Mucosa of descending colon (tissue), 3 donors: ENCODE measurements around the gene AKT3. TPM values are rescaled to one million over a fixed set of nuclear protein-coding genes. Genes with fewer than 3 reads are reported as not detected.
"Not testable (repeated sequence)": the region's sequence is repeated elsewhere in the genome, so short reads cannot be mapped to it uniquely, and the experiment has no call there.

ENCODE experiments used
- ATAC-seq: fragments of 200-7000 bp; cut with Tn5 transposase; one replicate; pipeline ENCODE4 v1.9.1; 2020; ENCODE audit warnings: mild to moderate bottlenecking, moderate library complexity
- DNase-seq, 3 donors: peaks; one replicate each; pipeline ENCODE4 v3.0.0-alpha.2; 2020
- H3K36me3 ChIP-seq: fragments of 200-600 bp; one replicate; pipeline ENCODE4 v1.8.0; 2021; ENCODE audit warnings: low read depth, mild to moderate bottlenecking
- H3K4me1 ChIP-seq: fragments of 200-600 bp; one replicate; pipeline ENCODE4 v1.8.0; 2021; ENCODE audit warnings: low read depth, mild to moderate bottlenecking
- H3K4me3 ChIP-seq: fragments of 200-600 bp; one replicate; pipeline ENCODE4 v1.8.0; 2021; ENCODE audit warnings: mild to moderate bottlenecking
- H3K9me3 ChIP-seq: fragments of 200-600 bp; one replicate; pipeline ENCODE4 v1.8.0; 2021; ENCODE audit warnings: mild to moderate bottlenecking
- intact Hi-C, 2 donors: fragments of 100-400 bp; cut with DNase I in 1 of 2; cut with micrococcal nuclease in 1 of 2; formaldehyde crosslinking; loops; one replicate each; pipeline versions ENCODE4 v1.11.0 to v1.11.1; 2022; cut with DNase I, micrococcal nuclease
- total RNA-seq, 3 donors: library from RNA; stranded (reverse); fragmentation: NEBNext Ultra II Directional in 2 of 3; extraction: Animal tissue kit (Norgen Biotek cat#: 25700) in 2 of 3; gene quantifications; one replicate each; pipeline versions ENCODE4 v1.2.1 to v1.2.4, GENCODE V29; 2021 to 2023
- TF ChIP-seq, protein P1 (sequence below): fragments of 200-600 bp; IDR thresholded peaks from one replicate; pipeline ENCODE4 v1.8.0; 2022; ENCODE audit warnings: antibody characterized with exemption, mild to moderate bottlenecking
- donor health status: DM: no; HTN: no; CAD: no; lungs with moderate emphysema.
- donor health status: DM: no; HTN: no; CAD: no.
- donor health status: DM: no; HTN: yes; CAD: no.

AKT3 gene
- total RNA-seq, 3 donors from 2014 or later: 8.2 to 119 (median 12.6) TPM

DNA sequence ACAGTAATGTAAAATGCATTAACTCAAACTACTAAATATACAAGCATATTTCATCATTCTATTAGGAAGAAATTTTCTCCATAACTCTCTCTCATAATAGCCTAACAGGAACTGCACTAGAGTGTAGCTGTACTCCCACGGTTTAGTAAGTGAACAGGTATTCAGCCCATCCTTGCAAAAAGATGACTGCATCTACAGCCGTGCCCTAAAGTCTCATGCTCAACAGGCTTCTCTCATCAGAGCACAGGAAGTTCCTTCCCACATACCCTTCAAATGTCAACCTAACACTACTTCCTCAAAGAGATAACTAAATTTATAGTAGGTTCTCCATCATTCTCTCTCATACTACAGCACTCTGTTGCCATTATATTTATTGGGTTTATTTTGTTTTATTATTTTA lies 251.6 kb downstream of the AKT3 start:
- H3K36me3 ChIP-seq: no peaks in the 10 kb centered on the region
- no peak overlapping the region for H3K4me3 ChIP-seq
- TF ChIP-seq, protein P1, sequence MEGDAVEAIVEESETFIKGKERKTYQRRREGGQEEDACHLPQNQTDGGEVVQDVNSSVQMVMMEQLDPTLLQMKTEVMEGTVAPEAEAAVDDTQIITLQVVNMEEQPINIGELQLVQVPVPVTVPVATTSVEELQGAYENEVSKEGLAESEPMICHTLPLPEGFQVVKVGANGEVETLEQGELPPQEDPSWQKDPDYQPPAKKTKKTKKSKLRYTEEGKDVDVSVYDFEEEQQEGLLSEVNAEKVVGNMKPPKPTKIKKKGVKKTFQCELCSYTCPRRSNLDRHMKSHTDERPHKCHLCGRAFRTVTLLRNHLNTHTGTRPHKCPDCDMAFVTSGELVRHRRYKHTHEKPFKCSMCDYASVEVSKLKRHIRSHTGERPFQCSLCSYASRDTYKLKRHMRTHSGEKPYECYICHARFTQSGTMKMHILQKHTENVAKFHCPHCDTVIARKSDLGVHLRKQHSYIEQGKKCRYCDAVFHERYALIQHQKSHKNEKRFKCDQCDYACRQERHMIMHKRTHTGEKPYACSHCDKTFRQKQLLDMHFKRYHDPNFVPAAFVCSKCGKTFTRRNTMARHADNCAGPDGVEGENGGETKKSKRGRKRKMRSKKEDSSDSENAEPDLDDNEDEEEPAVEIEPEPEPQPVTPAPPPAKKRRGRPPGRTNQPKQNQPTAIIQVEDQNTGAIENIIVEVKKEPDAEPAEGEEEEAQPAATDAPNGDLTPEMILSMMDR: no peak
- H3K9me3 ChIP-seq: peaks cover 4% of the 10 kb centered on the region
- H3K4me1 ChIP-seq: no peaks in the 10 kb centered on the region
- intact Hi-C loops: no loop called here
- no peak for DNase-seq
- ATAC-seq: peak; percentile 68

DNA sequence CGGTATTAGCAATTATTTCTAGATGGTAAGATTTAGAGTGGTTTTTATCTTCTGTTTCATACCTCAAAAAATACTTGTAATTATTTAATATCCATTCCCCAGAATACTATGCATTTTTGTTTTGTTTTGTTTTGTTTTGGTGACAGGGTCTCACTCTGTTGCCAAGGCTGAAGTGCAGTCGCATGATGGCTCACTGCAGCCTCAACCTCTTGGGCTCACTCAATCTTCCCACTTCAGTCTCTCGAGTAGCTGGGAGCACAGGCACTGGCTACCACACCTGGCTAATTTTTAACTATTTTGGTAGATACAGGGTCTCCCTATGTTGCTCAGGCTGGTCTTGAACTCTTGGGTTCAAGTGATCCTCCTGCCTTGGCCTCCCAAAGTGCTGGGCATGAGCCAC lies 252.7 kb downstream of the AKT3 start:
- DNase-seq: no peak
- no peaks in the 10 kb centered on the region for H3K36me3 ChIP-seq
- peaks cover 4% of the 10 kb centered on the region for H3K9me3 ChIP-seq
- no peak overlapping the region for H3K4me3 ChIP-seq
- no peaks in the 10 kb centered on the region for H3K4me1 ChIP-seq
- intact Hi-C loops: no loop called here
- TF ChIP-seq, protein P1: no peak
- no peak for ATAC-seq

DNA sequence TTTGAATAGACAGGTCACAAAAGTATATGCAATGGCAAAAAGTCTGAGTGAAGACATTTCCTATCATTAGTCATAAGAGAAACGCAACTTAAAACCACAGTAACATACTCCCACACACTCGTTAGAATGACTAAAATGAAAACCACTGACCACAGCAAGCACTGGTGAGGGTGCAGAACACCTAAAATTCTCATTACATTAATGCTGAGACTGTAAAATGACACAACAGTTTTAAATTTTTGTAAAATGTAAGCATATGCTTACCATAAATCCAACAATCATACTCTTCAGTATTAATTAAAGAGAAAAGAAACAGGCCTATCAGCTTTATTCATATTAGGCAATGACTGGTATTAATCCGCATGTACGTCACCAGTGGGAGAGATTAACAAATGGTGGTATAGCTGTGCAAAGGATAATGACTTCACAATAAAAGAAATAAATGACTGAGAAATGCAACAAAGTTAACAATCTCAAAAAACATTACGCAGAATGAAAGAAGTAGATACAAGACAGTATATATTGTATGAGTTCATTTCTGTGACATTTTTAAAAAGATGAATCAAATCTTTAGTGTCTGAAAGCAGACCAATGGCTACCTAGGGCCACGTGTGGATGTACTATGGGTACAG lies 253.5 kb downstream of the AKT3 start:
- Histone ChIP-seq H3K9me3 (no peaks in the 10 kb centered on the region), H3K36me3 (no peaks in the 10 kb centered on the region), H3K4me1 (no peaks in the 10 kb centered on the region), H3K4me3 (no peak overlapping the region)
- ATAC-seq (peak; percentile 70), DNase-seq (peak in 1 of 3 donors; percentile 10)
- intact Hi-C loops: no loop called here
- TF ChIP-seq, protein P1: no peak

DNA sequence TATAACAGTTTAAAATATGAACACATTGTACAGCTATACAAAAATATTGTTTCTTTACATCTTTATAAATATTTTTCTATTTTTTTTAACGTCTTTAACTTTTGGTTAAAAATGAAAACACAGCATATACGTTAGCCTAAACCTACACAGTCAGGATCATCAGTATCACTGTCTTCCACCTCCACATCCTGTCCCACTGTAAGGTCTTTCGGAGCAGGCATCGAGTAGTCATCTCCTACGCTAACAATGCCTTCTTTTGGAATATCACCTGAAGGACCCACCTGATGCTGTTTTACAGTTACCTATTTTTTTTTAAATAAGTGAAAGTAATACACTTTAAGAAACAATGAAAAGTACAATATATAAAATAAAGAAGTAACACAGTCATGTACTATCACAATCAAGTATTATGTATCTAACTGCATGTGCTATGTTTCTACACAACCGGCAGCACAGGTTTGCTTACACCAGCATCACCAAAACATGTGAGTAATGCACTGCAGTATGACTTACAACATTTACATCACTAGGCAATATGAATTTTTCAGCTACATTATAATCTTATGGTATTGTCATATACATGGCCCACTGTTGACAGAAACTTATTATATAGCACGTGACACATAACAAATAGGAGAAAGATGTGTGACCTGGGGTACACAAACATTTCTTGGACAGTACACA lies 254.4 kb downstream of the AKT3 start:
- no peak for DNase-seq
- H3K4me1 ChIP-seq: no peaks in the 10 kb centered on the region
- no peak overlapping the region for H3K4me3 ChIP-seq
- peaks cover 4% of the 10 kb centered on the region for H3K9me3 ChIP-seq
- ATAC-seq: no peak
- H3K36me3 ChIP-seq: no peaks in the 10 kb centered on the region
- intact Hi-C loops: no loop called here
- TF ChIP-seq, protein P1: no peak

DNA sequence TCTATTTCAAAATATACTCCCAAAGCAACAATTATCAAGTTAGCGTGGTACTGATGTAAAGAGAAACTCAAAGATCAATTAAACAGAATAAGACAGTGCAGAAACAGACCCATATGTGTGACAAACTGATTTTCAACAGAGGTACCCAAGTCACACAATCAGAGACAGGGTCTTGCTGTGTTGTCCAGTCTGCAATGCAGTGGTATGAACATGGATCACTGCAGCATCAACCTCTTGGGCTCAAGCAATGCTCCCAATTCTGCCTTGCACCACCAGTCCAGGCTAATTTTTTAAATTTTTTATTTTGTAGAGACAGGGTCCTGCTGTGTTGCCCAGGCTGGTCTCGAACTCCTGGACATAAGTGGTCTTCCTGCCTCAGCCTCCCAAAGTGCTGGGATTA lies 255.6 kb downstream of the AKT3 start:
- ATAC-seq: no peak
- H3K9me3 ChIP-seq: peaks cover 5% of the 10 kb centered on the region
- TF ChIP-seq, protein P1: no peak
- no peaks in the 10 kb centered on the region for H3K36me3 ChIP-seq
- H3K4me3 ChIP-seq: no peak overlapping the region
- no peak for DNase-seq
- intact Hi-C loops: no loop called here
- H3K4me1 ChIP-seq: no peaks in the 10 kb centered on the region

DNA sequence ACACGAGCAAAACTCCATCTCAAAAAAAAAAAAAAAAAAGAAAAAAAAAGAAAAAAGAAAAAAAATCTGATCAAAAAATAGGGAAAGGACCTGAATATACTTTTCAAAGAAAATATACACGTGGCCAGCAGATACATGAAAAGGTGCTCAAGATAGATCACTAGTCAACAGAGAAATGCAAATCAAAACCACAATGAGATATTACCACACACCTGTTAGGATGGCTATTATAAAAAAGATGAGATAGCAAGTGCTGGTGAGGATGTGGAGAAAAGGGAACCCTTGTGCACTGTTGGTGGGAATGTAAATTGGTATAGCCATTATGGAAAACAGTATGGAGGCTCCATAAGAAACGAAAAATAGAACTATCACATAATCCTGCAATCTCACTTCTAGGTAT lies 260.8 kb downstream of the AKT3 start:
- intact Hi-C loops, H3K4me3 ChIP-seq, DNase-seq, H3K4me1 ChIP-seq, H3K36me3 ChIP-seq: not testable (repeated sequence)
- peak; percentile 24 for ATAC-seq
- H3K9me3 ChIP-seq: peaks cover 16% of the 10 kb centered on the region
